ENCODE measurements around the gene PTCD3.

GRCh38 chr2:86094229-86094628 is 11.8 kb upstream of the PTCD3 start:
- TF ChIP-seq, protein P1, sequence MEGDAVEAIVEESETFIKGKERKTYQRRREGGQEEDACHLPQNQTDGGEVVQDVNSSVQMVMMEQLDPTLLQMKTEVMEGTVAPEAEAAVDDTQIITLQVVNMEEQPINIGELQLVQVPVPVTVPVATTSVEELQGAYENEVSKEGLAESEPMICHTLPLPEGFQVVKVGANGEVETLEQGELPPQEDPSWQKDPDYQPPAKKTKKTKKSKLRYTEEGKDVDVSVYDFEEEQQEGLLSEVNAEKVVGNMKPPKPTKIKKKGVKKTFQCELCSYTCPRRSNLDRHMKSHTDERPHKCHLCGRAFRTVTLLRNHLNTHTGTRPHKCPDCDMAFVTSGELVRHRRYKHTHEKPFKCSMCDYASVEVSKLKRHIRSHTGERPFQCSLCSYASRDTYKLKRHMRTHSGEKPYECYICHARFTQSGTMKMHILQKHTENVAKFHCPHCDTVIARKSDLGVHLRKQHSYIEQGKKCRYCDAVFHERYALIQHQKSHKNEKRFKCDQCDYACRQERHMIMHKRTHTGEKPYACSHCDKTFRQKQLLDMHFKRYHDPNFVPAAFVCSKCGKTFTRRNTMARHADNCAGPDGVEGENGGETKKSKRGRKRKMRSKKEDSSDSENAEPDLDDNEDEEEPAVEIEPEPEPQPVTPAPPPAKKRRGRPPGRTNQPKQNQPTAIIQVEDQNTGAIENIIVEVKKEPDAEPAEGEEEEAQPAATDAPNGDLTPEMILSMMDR (IDR thresholded peaks at IDR 0.05; ENCODE audit: insufficient read depth, low read length), result no peak
- no peak for TF ChIP-seq REST (IDR thresholded peaks at IDR 0.05; ENCODE audit: insufficient replicate concordance, low read depth)
- TF ChIP-seq POLR2AphosphoS5 (IDR thresholded peaks at IDR 0.05; ENCODE audit: low read depth), result no peak

Measured in HL-60 (cell line).